Measurements from ENCODE around the gene HS6ST2. TPM values are rescaled to one million over a fixed set of nuclear protein-coding genes. Genes with fewer than 3 reads are reported as not detected.

Gene HS6ST2
- total and polyA plus RNA-seq, 12 donors: 0.13 to 1.2 (median 0.26) TPM; not detected in 3

- intact Hi-C loops (cut with DNase I): no loop called here
- H3K36me3 ChIP-seq: no peaks in the 10 kb centered on the region
- ATAC-seq (no peak), DNase-seq (no peak)
- no peaks in the 10 kb centered on the region for H3K4me1 ChIP-seq
- TF ChIP-seq CTCF (IDR thresholded peaks at IDR 0.05): no peak
- H3K9me3 ChIP-seq: no peaks in the 10 kb centered on the region
- no peak overlapping the region for H3K27ac ChIP-seq
- H3K4me3 ChIP-seq: no peak overlapping the region
- H3K27me3 ChIP-seq: peaks cover 0 to 5% (median 0%) of the 10 kb centered on the region in 7 donors
Measured at GRCh38 chrX:132860200-132860599, 98.2 kb downstream of the HS6ST2 start.

GRCh38 chrX:132858018-132858417 lies 100.4 kb downstream of the HS6ST2 start:
- Histone ChIP-seq H3K27ac (no peak overlapping the region), H3K9me3 (no peaks in the 10 kb centered on the region), H3K4me1 (no peaks in the 10 kb centered on the region), H3K36me3 (no peaks in the 10 kb centered on the region), H3K27me3 (peaks cover 0 to 13% (median 0%) of the 10 kb centered on the region in 7 donors), H3K4me3 (no peak overlapping the region)
- no peak for TF ChIP-seq CTCF (IDR thresholded peaks at IDR 0.05)
- intact Hi-C loops (cut with DNase I): no loop called here
- ATAC-seq (no peak), DNase-seq (no peak)

GRCh38 chrX:132855780-132856341 lies 102.6 kb downstream of the HS6ST2 start:
- no peak overlapping the region for H3K27ac ChIP-seq
- H3K4me1 ChIP-seq: no peaks in the 10 kb centered on the region
- DNase-seq: no peak
- no peak for TF ChIP-seq CTCF (IDR thresholded peaks at IDR 0.05)
- ATAC-seq: no peak
- no peaks in the 10 kb centered on the region for H3K9me3 ChIP-seq
- 82 to 86% methylated on average over 6 of the region's 6 CpGs for WGBS, 2 donors
- H3K36me3 ChIP-seq: no peaks in the 10 kb centered on the region
- no peak overlapping the region for H3K4me3 ChIP-seq
- intact Hi-C loops (cut with DNase I): no loop called here
- peaks cover 0 to 31% (median 0%) of the 10 kb centered on the region in 7 donors for H3K27me3 ChIP-seq

GRCh38 chrX:132853040-132853439 lies 105.4 kb downstream of the HS6ST2 start:
- DNase-seq (no peak), ATAC-seq (no peak)
- H3K36me3 ChIP-seq: no peaks in the 10 kb centered on the region
- no peak overlapping the region for H3K27ac ChIP-seq
- WGBS, 2 donors: 86 to 89% methylated on average over 3 of the region's 3 CpGs
- intact Hi-C loops (cut with DNase I): no loop called here
- H3K4me3 ChIP-seq: no peak overlapping the region
- no peaks in the 10 kb centered on the region for H3K9me3 ChIP-seq
- no peak for TF ChIP-seq CTCF (IDR thresholded peaks at IDR 0.05)
- H3K27me3 ChIP-seq: peaks cover 0 to 29% (median 0%) of the 10 kb centered on the region in 7 donors
- H3K4me1 ChIP-seq: no peaks in the 10 kb centered on the region
